ENCODE results near the gene KCNQ1. TPM values are rescaled to one million over a fixed set of nuclear protein-coding genes. Genes with fewer than 3 reads are reported as not detected.

The KCNQ1 gene
- total RNA-seq, 1 experiment from 2014 or later = not detected

- intact Hi-C loops (cut with micrococcal nuclease; ENCODE audit: unreplicated experiment) = no loop called here
- Histone ChIP-seq H3K4me1 (replicated peaks; ENCODE audit: insufficient read depth) (no peaks in the 10 kb centered on the region), H3K4me3 (no peak overlapping the region), H3K27ac (no peak overlapping the region), H2AFZ (no peak overlapping the region), H3K36me3 (ENCODE audit: low read depth) (no peaks in the 10 kb centered on the region), H3K9me2 (ENCODE audit: insufficient read depth) (no peaks in the 10 kb centered on the region), H3K27me3 (ENCODE audit: insufficient read depth, low read depth) (peaks cover 22% of the 10 kb centered on the region), H3K4me2 (no peak overlapping the region), H3K79me2 (ENCODE audit: low read depth) (no peaks in the 10 kb centered on the region), H4K20me1 (ENCODE audit: insufficient read depth) (no peaks in the 10 kb centered on the region), H3K9me3 (ENCODE audit: insufficient read depth, low read depth) (no peaks in the 10 kb centered on the region), H3F3A (ENCODE audit: insufficient read depth, low read depth) (no peaks in the 10 kb centered on the region)
- CTCF ChIA-PET = no interaction called here
- DNase-seq = no peak
- POLR2A ChIA-PET (ENCODE audit: unreplicated experiment) = no interaction called here
- no TSS peak for BruUV-seq (replicated peaks)
- no peak for TF ChIP-seq EZH2 (IDR thresholded peaks at IDR 0.05; ENCODE audit: low read depth)
- TF ChIP-seq, protein P1, sequence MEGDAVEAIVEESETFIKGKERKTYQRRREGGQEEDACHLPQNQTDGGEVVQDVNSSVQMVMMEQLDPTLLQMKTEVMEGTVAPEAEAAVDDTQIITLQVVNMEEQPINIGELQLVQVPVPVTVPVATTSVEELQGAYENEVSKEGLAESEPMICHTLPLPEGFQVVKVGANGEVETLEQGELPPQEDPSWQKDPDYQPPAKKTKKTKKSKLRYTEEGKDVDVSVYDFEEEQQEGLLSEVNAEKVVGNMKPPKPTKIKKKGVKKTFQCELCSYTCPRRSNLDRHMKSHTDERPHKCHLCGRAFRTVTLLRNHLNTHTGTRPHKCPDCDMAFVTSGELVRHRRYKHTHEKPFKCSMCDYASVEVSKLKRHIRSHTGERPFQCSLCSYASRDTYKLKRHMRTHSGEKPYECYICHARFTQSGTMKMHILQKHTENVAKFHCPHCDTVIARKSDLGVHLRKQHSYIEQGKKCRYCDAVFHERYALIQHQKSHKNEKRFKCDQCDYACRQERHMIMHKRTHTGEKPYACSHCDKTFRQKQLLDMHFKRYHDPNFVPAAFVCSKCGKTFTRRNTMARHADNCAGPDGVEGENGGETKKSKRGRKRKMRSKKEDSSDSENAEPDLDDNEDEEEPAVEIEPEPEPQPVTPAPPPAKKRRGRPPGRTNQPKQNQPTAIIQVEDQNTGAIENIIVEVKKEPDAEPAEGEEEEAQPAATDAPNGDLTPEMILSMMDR (conservative IDR thresholded peaks at IDR 0.05) = no peak
These were observed 371.1 kb downstream of the KCNQ1 start for GRCh38 chr11:2815762-2816496.

DNA sequence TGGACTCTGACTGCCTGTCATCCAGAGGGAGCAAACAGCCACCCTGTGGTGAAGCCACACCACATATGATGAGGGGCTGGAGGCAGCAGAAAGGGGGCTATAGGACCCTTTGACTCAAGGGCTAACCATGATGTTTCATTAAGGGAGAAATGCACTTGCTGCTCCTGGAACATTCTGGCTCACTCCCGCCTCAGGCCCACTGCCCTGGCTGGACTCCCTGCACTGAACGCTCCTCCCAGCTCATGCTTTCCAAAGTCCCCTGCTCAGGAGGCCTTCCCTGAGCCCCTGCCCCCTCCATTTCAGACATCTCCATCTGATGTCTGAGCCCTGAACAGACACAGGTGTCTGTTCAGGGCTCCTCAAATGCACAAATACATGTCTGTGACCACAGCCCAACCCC is 371.7 kb downstream of the KCNQ1 start:
- CTCF ChIA-PET = no interaction called here
- no peak for DNase-seq
- no peak for TF ChIP-seq EZH2 (IDR thresholded peaks at IDR 0.05; ENCODE audit: low read depth)
- TF ChIP-seq, protein P1 (conservative IDR thresholded peaks at IDR 0.05) = no peak

GRCh38 chr11:2816941-2817421 is 372.2 kb downstream of the KCNQ1 start:
- Histone ChIP-seq H4K20me1 (ENCODE audit: insufficient read depth) (no peaks in the 10 kb centered on the region), H2AFZ (no peak overlapping the region), H3K27ac (no peak overlapping the region), H3F3A (ENCODE audit: insufficient read depth, low read depth) (no peaks in the 10 kb centered on the region), H3K4me3 (no peak overlapping the region), H3K79me2 (ENCODE audit: low read depth) (no peaks in the 10 kb centered on the region), H3K4me1 (replicated peaks; ENCODE audit: insufficient read depth) (no peaks in the 10 kb centered on the region), H3K4me2 (no peak overlapping the region), H3K9me2 (ENCODE audit: insufficient read depth) (no peaks in the 10 kb centered on the region), H3K36me3 (ENCODE audit: low read depth) (no peaks in the 10 kb centered on the region), H3K27me3 (ENCODE audit: insufficient read depth, low read depth) (peaks cover 19% of the 10 kb centered on the region), H3K9me3 (ENCODE audit: insufficient read depth, low read depth) (no peaks in the 10 kb centered on the region)
- intact Hi-C loops (cut with micrococcal nuclease; ENCODE audit: unreplicated experiment) = no loop called here
- TF ChIP-seq EZH2 (IDR thresholded peaks at IDR 0.05; ENCODE audit: low read depth) = no peak
- TF ChIP-seq, protein P1 (conservative IDR thresholded peaks at IDR 0.05) = no peak
- no TSS peak for BruUV-seq (replicated peaks)
- ChIA-PET CTCF (no interaction called here), POLR2A (ENCODE audit: unreplicated experiment) (no interaction called here)
- DNase-seq = no peak

More for the DNA sequence above, 371.7 kb downstream of the KCNQ1 start:
- no peaks in the 10 kb centered on the region for H4K20me1 ChIP-seq (ENCODE audit: insufficient read depth)
- no TSS peak for BruUV-seq (replicated peaks)
- H3K27me3 ChIP-seq (ENCODE audit: insufficient read depth, low read depth) = peaks cover 19% of the 10 kb centered on the region
- H3F3A ChIP-seq (ENCODE audit: insufficient read depth, low read depth) = no peaks in the 10 kb centered on the region
- POLR2A ChIA-PET (ENCODE audit: unreplicated experiment) = no interaction called here
- H3K4me1 ChIP-seq (replicated peaks; ENCODE audit: insufficient read depth) = no peaks in the 10 kb centered on the region
- H2AFZ ChIP-seq = no peak overlapping the region
- no peaks in the 10 kb centered on the region for H3K9me2 ChIP-seq (ENCODE audit: insufficient read depth)
- no peak overlapping the region for H3K4me2 ChIP-seq
- H3K27ac ChIP-seq = no peak overlapping the region
- intact Hi-C loops (cut with micrococcal nuclease; ENCODE audit: unreplicated experiment) = no loop called here
- H3K36me3 ChIP-seq (ENCODE audit: low read depth) = no peaks in the 10 kb centered on the region
- H3K9me3 ChIP-seq (ENCODE audit: insufficient read depth, low read depth) = no peaks in the 10 kb centered on the region
- no peak overlapping the region for H3K4me3 ChIP-seq
- H3K79me2 ChIP-seq (ENCODE audit: low read depth) = no peaks in the 10 kb centered on the region
